ENCODE results near the gene TTC21A. TPM values are rescaled to one million over a fixed set of nuclear protein-coding genes. Genes with fewer than 3 reads are reported as not detected.

The TTC21A gene
- total RNA-seq, 1 donor from 2014 or later = 16.1 TPM

DNA sequence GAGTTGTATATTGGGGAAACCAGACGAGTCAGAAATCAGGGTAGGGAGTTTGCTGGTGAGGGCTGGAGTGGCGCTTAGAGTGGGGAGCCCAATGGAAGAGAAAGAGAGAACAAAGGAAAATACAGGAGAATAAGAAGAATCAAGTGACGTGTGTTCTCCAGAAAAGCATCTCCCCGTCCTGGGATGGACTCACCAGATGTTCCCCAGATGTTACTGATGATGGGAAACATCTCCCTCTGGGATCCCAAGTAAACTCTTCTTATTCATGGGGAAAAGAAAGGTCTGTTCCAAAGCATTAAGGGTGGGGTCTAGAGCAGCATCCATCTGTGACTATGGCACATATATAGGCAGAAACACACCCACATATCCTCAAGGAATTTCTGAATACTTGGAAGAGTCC is 48.9 kb downstream of the TTC21A start:
- Mint-ChIP-seq H3K36me3 (ENCODE audit: insufficient read depth) (no peaks in the 10 kb centered on the region), H3K9me3 (ENCODE audit: low read depth) (no peaks in the 10 kb centered on the region), H3K27ac (no peak overlapping the region), H3K4me3 (ENCODE audit: low read depth) (no peak overlapping the region), H3K4me1 (ENCODE audit: low read depth) (peaks cover 37% of the 10 kb centered on the region), H3K27me3 (peaks cover 3% of the 10 kb centered on the region)
- no peak for DNase-seq (ENCODE audit: low spot score, unreplicated experiment)
- TF ChIP-seq, protein P1, sequence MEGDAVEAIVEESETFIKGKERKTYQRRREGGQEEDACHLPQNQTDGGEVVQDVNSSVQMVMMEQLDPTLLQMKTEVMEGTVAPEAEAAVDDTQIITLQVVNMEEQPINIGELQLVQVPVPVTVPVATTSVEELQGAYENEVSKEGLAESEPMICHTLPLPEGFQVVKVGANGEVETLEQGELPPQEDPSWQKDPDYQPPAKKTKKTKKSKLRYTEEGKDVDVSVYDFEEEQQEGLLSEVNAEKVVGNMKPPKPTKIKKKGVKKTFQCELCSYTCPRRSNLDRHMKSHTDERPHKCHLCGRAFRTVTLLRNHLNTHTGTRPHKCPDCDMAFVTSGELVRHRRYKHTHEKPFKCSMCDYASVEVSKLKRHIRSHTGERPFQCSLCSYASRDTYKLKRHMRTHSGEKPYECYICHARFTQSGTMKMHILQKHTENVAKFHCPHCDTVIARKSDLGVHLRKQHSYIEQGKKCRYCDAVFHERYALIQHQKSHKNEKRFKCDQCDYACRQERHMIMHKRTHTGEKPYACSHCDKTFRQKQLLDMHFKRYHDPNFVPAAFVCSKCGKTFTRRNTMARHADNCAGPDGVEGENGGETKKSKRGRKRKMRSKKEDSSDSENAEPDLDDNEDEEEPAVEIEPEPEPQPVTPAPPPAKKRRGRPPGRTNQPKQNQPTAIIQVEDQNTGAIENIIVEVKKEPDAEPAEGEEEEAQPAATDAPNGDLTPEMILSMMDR (IDR thresholded peaks at IDR 0.05; ENCODE audit: unreplicated experiment) = no peak

DNA sequence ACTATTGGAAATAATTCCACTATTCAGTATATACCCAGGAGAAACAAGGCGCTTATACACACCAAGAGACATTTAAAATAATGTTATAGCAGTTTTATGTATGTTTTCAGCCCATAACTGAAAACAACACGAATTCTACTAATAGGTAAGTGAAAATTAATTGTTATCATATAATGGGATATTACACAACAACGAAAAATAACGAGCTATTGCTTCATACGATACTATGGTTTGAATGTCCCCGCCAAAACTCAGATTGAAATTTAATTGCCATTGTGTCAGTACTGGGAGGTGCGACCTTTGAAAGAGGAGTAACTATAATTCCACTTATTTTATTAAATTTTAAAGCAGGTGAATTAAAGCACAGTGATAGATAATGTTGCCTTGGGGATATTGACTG is 49.9 kb downstream of the TTC21A start:
- Mint-ChIP-seq H3K4me1 (ENCODE audit: low read depth) (peaks cover 29% of the 10 kb centered on the region), H3K4me3 (ENCODE audit: low read depth) (no peak overlapping the region), H3K36me3 (ENCODE audit: insufficient read depth) (no peaks in the 10 kb centered on the region), H3K27me3 (peaks cover 3% of the 10 kb centered on the region), H3K27ac (no peak overlapping the region), H3K9me3 (ENCODE audit: low read depth) (no peaks in the 10 kb centered on the region)
- TF ChIP-seq, protein P1 (IDR thresholded peaks at IDR 0.05; ENCODE audit: unreplicated experiment) = no peak
- no peak for DNase-seq (ENCODE audit: low spot score, unreplicated experiment)

DNA sequence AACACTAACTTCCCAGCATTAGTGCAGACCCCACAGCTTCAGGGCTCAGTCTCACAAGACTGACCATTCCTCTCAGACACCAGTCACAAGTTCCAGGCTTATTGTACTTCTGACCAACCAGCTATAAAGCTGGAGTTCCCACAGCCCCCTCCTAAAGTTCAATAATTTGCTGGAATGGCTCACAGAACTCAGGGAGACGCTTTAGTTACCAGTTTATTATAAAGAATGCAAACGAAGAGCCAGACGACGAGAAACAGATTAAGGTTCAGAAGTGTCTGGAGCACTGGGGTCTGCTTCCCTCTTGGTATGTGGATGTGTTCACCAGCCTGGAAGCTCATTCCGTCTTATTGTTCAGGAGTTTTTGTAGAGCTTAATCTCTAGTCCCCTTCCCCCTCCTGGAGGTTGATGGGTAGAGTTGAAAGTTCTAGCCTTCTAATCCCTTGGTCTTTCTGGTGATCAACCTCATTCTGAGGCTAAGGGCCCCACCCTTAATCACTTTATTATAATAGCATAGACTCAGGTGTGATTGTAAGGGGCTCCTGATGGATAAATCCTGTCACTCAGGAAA is 50.8 kb downstream of the TTC21A start:
- DNase-seq (ENCODE audit: low spot score, unreplicated experiment) = no peak
- TF ChIP-seq, protein P1 (IDR thresholded peaks at IDR 0.05; ENCODE audit: unreplicated experiment) = no peak
- Mint-ChIP-seq H3K4me3 (ENCODE audit: low read depth) (no peak overlapping the region), H3K36me3 (ENCODE audit: insufficient read depth) (no peaks in the 10 kb centered on the region), H3K27ac (no peak overlapping the region), H3K9me3 (ENCODE audit: low read depth) (peaks cover 2% of the 10 kb centered on the region), H3K27me3 (peaks cover 3% of the 10 kb centered on the region), H3K4me1 (ENCODE audit: low read depth) (peaks cover 26% of the 10 kb centered on the region)

DNA sequence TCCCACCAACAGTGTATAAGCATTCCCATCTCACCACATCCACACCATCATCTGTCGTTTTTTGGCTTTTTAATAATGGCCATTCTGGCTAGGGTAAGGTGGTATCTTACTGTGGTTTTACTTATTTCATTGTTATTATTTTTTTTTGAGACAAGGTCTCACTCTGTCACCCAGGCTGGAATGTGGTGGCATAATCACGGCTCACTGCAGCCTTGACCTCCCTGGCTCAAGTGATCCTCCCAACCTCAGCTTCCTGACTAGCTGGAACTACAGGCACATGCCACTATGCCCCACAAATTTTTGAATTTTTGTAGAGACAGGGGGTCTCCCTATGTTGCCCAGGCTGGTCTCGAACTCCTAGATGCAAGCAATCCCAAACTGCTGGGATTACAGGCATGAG is 56.9 kb downstream of the TTC21A start:
- no peak for DNase-seq (ENCODE audit: low spot score, unreplicated experiment)
- H3K36me3 Mint-ChIP-seq (ENCODE audit: insufficient read depth) = no peaks in the 10 kb centered on the region
- no peak overlapping the region for H3K27ac Mint-ChIP-seq
- TF ChIP-seq, protein P1 (IDR thresholded peaks at IDR 0.05; ENCODE audit: unreplicated experiment) = no peak
- no peak overlapping the region for H3K4me3 Mint-ChIP-seq (ENCODE audit: low read depth)
- H3K4me1 Mint-ChIP-seq (ENCODE audit: low read depth) = peaks cover 4% of the 10 kb centered on the region
- peaks cover 5% of the 10 kb centered on the region for H3K9me3 Mint-ChIP-seq (ENCODE audit: low read depth)
- H3K27me3 Mint-ChIP-seq = peaks cover under 1% of the 10 kb centered on the region

DNA sequence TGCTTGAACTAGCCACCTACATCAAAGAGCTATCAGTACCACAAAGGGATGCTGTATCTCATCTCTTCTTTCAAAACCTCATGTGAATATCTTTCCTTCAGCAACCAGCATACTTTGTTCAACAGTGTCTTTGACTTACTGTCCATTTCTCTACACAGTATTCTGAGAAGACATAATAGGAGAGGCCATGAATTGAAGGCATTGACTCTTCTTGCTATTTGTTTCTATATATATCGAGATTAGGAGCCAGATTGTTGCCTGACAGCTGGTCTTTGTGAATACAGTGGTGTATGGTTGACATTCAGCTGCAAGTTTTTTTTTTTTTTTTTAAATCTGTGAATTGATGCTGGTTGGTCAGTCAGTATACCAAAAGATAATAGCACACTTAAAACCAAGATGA is 58.0 kb downstream of the TTC21A start:
- no peaks in the 10 kb centered on the region for H3K36me3 Mint-ChIP-seq (ENCODE audit: insufficient read depth)
- no peaks in the 10 kb centered on the region for H3K27me3 Mint-ChIP-seq
- H3K4me3 Mint-ChIP-seq (ENCODE audit: low read depth) = no peak overlapping the region
- peaks cover 5% of the 10 kb centered on the region for H3K9me3 Mint-ChIP-seq (ENCODE audit: low read depth)
- no peak for DNase-seq (ENCODE audit: low spot score, unreplicated experiment)
- H3K27ac Mint-ChIP-seq = no peak overlapping the region
- peaks cover 4% of the 10 kb centered on the region for H3K4me1 Mint-ChIP-seq (ENCODE audit: low read depth)
- TF ChIP-seq, protein P1 (IDR thresholded peaks at IDR 0.05; ENCODE audit: unreplicated experiment) = no peak
